ENCODE measurements around the gene PHF2.
"Not testable (repeated sequence)": the region's sequence is repeated elsewhere in the genome, so short reads cannot be mapped to it uniquely, and the experiment has no call there.

PHF2 gene

GRCh38 chr9:93659044-93659836, 82.9 kb downstream of the PHF2 start:
- H3K27me3 Mint-ChIP-seq (ENCODE audit: low read depth) = no peaks in the 10 kb centered on the region
- no peaks in the 10 kb centered on the region for H3K9me3 Mint-ChIP-seq
- H3K4me1 Mint-ChIP-seq (ENCODE audit: low read depth) = no peaks in the 10 kb centered on the region
- peaks cover 10% of the 10 kb centered on the region for H3K36me3 Mint-ChIP-seq (ENCODE audit: low read depth)
- H3K4me3 Mint-ChIP-seq = no peak overlapping the region
- H3K27ac Mint-ChIP-seq = no peak overlapping the region

- Mint-ChIP-seq H3K9me3 (no peaks in the 10 kb centered on the region), H3K4me3 (no peak overlapping the region), H3K4me1 (ENCODE audit: low read depth) (no peaks in the 10 kb centered on the region), H3K27me3 (ENCODE audit: low read depth) (no peaks in the 10 kb centered on the region), H3K27ac (no peak overlapping the region), H3K36me3 (ENCODE audit: low read depth) (peaks cover 10% of the 10 kb centered on the region)
Observed at GRCh38 chr9:93659837-93660177, 83.4 kb downstream of the PHF2 start.

GRCh38 chr9:93660352-93661046, 84.1 kb downstream of the PHF2 start:
- no peak overlapping the region for H3K4me3 Mint-ChIP-seq
- H3K27me3 Mint-ChIP-seq (ENCODE audit: low read depth) = no peaks in the 10 kb centered on the region
- H3K9me3 Mint-ChIP-seq = no peaks in the 10 kb centered on the region
- H3K27ac Mint-ChIP-seq = no peak overlapping the region
- no peaks in the 10 kb centered on the region for H3K4me1 Mint-ChIP-seq (ENCODE audit: low read depth)
- peaks cover 10% of the 10 kb centered on the region for H3K36me3 Mint-ChIP-seq (ENCODE audit: low read depth)

DNA sequence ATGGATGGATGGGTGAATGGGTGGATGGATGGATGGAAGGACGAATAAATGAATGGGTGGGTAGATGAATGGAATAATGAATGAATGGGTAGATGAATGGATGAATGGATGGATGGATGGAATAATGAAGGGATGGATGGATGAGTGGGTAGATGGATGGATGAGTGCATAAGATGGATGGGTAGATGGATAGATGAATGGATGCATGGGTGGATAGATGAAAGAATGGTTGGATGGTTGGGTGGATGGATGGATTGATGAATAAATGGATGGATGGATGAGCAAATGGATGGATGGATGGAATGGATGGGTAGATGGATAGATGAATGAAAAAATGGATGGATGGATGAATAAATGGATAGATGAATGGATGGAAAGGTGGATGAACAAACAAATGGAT, 85.2 kb downstream of the PHF2 start:
- Mint-ChIP-seq H3K4me3 (no peak overlapping the region), H3K36me3 (ENCODE audit: low read depth) (peaks cover 10% of the 10 kb centered on the region), H3K27ac (no peak overlapping the region), H3K4me1 (ENCODE audit: low read depth) (no peaks in the 10 kb centered on the region), H3K27me3 (ENCODE audit: low read depth) (no peaks in the 10 kb centered on the region), H3K9me3 (no peaks in the 10 kb centered on the region)

DNA sequence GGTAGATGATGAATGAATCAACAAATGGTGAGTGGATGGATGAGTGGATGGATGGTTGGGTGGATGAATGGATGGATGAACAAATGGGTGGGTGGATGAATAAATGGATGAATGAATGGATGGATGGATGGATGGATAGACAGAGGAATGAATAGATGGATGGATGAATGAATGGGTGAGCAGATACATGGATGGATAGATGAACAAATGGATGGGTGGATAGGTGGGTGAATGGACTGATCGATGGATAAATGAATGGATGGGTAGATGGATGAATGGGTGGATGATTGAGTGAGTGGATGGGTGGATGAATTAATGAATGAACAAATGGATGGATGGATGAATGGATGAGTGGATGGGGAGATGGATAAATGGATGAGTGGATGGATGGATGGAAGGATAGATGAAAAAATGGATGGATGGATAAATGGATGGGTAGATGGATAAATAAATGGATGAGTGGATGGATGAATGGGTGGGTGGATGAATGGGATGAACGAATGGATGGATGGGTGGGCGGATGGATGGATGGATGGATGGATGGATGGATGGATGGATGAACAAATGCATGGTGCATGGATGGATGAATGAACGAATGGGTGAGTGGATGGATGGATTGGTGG, 85.7 kb downstream of the PHF2 start:
- Mint-ChIP-seq H3K4me3 (no peak overlapping the region), H3K27ac (no peak overlapping the region), H3K27me3 (ENCODE audit: low read depth) (no peaks in the 10 kb centered on the region), H3K36me3 (ENCODE audit: low read depth) (peaks cover 10% of the 10 kb centered on the region), H3K4me1 (ENCODE audit: low read depth) (no peaks in the 10 kb centered on the region), H3K9me3 (no peaks in the 10 kb centered on the region)

- no peaks in the 10 kb centered on the region for H3K9me3 Mint-ChIP-seq
- H3K4me1 Mint-ChIP-seq (ENCODE audit: low read depth) = no peaks in the 10 kb centered on the region
- H3K4me3 Mint-ChIP-seq = no peak overlapping the region
- H3K27ac Mint-ChIP-seq = no peak overlapping the region
- peaks cover 5% of the 10 kb centered on the region for H3K36me3 Mint-ChIP-seq (ENCODE audit: low read depth)
- no peaks in the 10 kb centered on the region for H3K27me3 Mint-ChIP-seq (ENCODE audit: low read depth)
Observed at GRCh38 chr9:93662952-93663572, 86.7 kb downstream of the PHF2 start.

DNA sequence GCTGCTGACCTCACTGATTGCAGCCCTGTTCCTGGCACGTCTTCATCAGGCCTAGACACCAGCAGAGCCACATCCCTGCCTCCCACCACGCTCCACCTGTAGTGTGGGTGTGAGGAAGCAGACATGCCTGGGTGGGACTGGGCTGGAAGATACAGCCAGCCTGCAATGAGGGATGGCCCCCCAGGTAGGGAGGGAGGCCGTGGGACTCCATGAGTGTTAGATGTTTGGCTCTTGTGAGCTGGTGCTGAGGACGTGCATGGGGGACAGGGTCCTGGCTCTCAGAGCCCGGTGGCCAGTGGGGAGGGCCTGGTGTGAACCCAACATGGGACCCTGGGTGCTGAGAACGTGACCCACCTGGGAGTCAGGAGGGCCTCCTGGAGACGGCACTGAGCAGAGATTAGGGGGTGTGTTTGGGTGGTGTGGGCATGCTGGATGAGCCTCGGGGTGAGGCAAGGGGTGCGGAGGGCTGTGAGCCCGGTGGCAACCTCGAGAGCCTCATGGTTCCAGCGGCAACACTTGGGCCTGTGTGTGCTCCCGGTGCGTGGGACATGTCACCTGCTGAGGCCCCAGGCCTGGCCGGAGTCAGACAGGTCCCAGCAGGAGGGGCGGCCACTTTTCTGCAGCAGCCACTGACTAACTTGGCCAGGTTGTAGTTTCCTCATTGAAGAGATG, 87.6 kb downstream of the PHF2 start:
- Mint-ChIP-seq H3K36me3 (ENCODE audit: low read depth) (peaks cover 3% of the 10 kb centered on the region), H3K9me3 (no peaks in the 10 kb centered on the region), H3K27me3 (ENCODE audit: low read depth) (no peaks in the 10 kb centered on the region), H3K27ac (no peak overlapping the region), H3K4me1 (ENCODE audit: low read depth) (no peaks in the 10 kb centered on the region), H3K4me3 (no peak overlapping the region)

DNA sequence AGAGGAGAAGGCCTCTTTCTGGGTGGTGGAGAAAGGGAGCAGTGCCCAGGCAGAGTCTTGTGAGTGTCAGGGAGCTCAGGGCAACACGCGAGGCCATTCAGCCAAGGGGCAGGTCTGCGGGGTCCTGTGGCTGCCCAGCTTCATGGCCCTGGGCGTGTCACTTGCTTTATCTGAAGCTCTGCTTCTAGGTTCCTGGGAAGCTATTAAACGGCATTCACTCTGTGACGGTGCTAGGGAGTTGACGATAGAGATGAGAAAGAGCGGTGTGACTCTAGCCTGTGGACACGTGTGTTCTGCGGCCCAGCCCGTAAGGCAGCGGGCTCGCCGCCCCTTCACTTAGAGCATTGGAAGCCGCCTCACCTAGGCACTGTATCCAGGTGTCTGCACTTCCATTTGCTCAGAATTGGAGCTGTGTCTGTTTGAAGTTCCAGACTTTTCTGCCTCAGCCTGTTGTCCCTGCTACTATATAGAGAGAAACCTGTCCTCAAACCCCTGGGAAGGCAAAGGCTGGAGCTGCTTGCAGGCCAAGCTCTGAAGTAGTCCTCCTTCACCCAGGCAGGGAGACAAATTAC, 88.3 kb downstream of the PHF2 start:
- Mint-ChIP-seq H3K27ac (no peak overlapping the region), H3K4me3 (no peak overlapping the region), H3K36me3 (ENCODE audit: low read depth) (peaks cover 3% of the 10 kb centered on the region), H3K4me1 (ENCODE audit: low read depth) (no peaks in the 10 kb centered on the region), H3K9me3 (no peaks in the 10 kb centered on the region), H3K27me3 (ENCODE audit: low read depth) (no peaks in the 10 kb centered on the region)

GRCh38 chr9:93665128-93665636, 88.8 kb downstream of the PHF2 start:
- no peaks in the 10 kb centered on the region for H3K9me3 Mint-ChIP-seq
- no peak overlapping the region for H3K27ac Mint-ChIP-seq
- H3K36me3 Mint-ChIP-seq (ENCODE audit: low read depth) = no peaks in the 10 kb centered on the region
- H3K4me1 Mint-ChIP-seq (ENCODE audit: low read depth) = no peaks in the 10 kb centered on the region
- H3K4me3 Mint-ChIP-seq = no peak overlapping the region
- no peaks in the 10 kb centered on the region for H3K27me3 Mint-ChIP-seq (ENCODE audit: low read depth)

DNA sequence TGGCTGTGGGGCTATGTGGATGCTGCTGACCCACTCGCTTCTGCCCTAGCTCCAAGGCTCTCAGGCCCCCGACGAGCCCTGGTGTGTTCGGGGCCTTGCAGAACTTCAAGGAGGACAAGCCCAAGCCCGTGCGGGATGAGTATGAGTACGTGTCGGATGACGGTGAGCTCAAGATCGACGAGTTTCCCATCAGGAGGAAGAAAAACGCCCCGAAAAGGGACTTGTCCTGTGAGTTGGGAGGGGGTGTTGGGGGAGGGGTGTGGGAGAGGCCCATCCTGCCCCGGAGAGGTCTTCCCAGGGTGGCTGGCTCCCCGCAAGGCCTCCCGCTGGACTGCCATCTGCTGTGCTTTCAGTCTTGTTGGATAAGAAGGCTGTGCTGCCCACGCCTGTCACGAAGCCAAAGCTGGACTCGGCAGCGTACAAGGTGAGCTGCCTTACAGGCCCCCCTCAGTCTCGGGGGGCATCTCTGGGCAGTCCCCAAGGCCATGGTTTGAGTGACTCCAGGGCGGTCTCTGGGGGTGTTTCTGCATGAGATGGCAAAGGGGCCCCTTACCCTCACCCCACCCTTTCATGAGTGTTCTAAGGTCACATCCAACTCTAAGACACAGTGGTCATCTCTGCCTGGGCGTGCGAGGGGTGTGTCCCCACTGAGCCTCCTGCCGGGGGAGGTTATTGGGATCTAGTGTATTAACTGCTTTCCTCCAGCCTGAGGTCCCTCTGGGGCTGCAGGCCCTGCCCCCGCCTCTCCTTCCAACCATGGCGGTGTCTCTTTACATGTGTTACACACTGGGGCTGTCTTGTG, 89.5 kb downstream of the PHF2 start:
- Mint-ChIP-seq H3K27me3 (ENCODE audit: low read depth) (no peaks in the 10 kb centered on the region), H3K9me3 (no peaks in the 10 kb centered on the region), H3K36me3 (ENCODE audit: low read depth) (no peaks in the 10 kb centered on the region), H3K4me1 (ENCODE audit: low read depth) (peaks cover 1% of the 10 kb centered on the region), H3K4me3 (no peak overlapping the region), H3K27ac (no peak overlapping the region)

- not testable (repeated sequence) for H3K27me3 Mint-ChIP-seq (ENCODE audit: low read depth); H3K4me1 Mint-ChIP-seq (ENCODE audit: low read depth); H3K27ac Mint-ChIP-seq; H3K4me3 Mint-ChIP-seq; H3K9me3 Mint-ChIP-seq; H3K36me3 Mint-ChIP-seq (ENCODE audit: low read depth)
Observed at GRCh38 chr9:93666439-93666784, 90.0 kb downstream of the PHF2 start.

DNA sequence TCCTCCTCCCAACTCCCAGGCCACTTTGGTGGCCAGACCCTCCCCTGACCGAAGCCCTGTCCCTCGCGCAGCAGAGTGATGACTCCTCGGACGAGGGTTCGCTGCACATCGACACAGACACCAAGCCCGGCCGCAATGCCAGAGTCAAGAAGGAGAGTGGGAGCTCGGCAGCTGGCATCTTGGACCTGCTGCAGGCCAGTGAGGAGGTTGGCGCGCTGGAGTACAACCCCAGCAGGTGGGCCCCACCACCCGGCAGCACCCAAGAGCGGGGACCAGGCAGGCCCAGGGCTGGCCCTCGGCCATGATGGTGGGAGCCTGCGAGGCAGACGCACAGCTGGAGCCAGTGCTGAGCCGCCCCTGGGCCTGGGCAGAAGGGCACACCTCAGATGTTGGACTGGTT, 90.6 kb downstream of the PHF2 start:
- Mint-ChIP-seq H3K4me3 (no peak overlapping the region), H3K36me3 (ENCODE audit: low read depth) (no peaks in the 10 kb centered on the region), H3K4me1 (ENCODE audit: low read depth) (peaks cover 1% of the 10 kb centered on the region), H3K9me3 (no peaks in the 10 kb centered on the region), H3K27me3 (ENCODE audit: low read depth) (no peaks in the 10 kb centered on the region), H3K27ac (no peak overlapping the region)

GRCh38 chr9:93667627-93668026, 91.2 kb downstream of the PHF2 start:
- H3K4me1 Mint-ChIP-seq (ENCODE audit: low read depth) = peaks cover 1% of the 10 kb centered on the region
- H3K9me3 Mint-ChIP-seq = no peaks in the 10 kb centered on the region

More at GRCh38 chr9:93667627-93668026, 91.2 kb downstream of the PHF2 start:
- Mint-ChIP-seq H3K4me3 (no peak overlapping the region), H3K27me3 (ENCODE audit: low read depth) (no peaks in the 10 kb centered on the region), H3K36me3 (ENCODE audit: low read depth) (peaks cover under 1% of the 10 kb centered on the region), H3K27ac (no peak overlapping the region)

Data from T-helper 1 cell treated with Interleukin-12 subunit alpha and Interleukin-12 subunit beta and Interleukin-4 antibody, amounts not matched to agents 30 μg/mL and 1 μg/mL, for 36 hours (primary cell).